DMS153 (cell line): ENCODE results near the gene SLC36A3.
"Not testable (repeated sequence)": the region's sequence is repeated elsewhere in the genome, so short reads cannot be mapped to it uniquely, and the experiment has no call there.

Source experiments
- DNase-seq: peaks from one replicate; lab custom pipeline; 2025; lab: John Stamatoyannopoulos, UW

SLC36A3 gene

DNA sequence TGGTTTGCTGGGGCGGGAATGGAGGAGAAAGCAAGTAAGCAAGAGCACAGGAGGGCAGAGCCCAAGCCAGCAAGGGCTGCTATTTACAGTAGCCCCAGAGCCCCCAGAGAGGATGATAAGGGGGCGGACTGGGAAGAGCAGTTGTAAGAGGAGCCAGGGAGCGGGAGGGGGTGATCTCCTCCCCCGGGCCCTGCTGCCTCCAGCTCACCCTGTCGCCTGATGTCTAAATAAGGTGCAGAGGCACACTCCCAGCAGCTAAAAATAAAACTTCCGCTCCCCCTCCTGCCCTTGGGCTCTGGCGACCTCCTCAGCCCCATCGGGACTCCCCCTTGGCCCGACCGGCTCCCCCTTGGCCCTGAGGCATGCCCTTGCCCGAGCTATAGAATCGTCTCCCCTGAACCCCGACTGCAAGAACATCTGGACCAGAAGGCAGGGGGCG is 65.2 kb downstream of the SLC36A3 start:
- no peak for DNase-seq

DNA sequence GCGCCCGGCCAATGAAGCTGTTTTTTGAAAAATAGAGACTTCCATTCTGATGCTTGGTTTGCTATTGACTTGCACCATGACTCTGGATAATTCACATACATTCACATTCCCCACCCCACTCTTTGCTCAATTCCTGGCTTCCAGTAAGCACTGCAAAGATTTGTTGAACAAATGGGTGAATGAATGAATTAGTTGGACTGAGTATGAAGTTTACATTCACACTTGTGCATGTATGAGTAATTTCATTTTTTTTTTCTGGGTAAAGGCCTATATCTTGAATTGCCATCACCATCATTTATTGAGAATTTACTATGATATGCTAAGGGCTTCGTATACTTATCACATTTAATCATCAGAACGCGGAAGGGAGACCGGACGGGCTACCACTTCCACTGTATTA is 65.9 kb downstream of the SLC36A3 start:
- DNase-seq, result no peak

GRCh38 chr5:151236888-151237287 is 66.7 kb downstream of the SLC36A3 start:
- no peak for DNase-seq

DNA sequence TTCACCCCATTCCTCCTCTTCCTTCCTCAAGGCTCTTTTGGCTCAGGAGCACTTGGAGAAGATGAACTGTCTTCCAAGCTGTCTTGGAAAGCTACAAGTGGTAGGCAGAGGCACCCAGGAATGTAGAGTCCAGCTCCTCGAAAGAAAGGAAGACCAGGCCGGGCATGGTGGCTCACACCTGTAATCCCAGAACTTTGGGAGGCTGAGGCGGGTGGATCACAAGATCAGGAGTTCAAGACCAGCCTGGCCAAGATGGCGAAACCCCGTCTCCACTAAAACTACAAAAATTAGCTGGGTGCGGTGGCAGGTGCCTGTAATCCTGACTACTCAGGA is 68.4 kb downstream of the SLC36A3 start:
- DNase-seq, result not testable (repeated sequence)

- DNase-seq, result no peak
These were observed 68.9 kb downstream of the SLC36A3 start for GRCh38 chr5:151234476-151235238.

- DNase-seq, result no peak
These were observed 69.9 kb downstream of the SLC36A3 start for GRCh38 chr5:151233616-151234085.

- DNase-seq, result no peak
These were observed 72.2 kb downstream of the SLC36A3 start for GRCh38 chr5:151231359-151231758.

GRCh38 chr5:151230048-151230680 is 73.4 kb downstream of the SLC36A3 start:
- no peak for DNase-seq

DNA sequence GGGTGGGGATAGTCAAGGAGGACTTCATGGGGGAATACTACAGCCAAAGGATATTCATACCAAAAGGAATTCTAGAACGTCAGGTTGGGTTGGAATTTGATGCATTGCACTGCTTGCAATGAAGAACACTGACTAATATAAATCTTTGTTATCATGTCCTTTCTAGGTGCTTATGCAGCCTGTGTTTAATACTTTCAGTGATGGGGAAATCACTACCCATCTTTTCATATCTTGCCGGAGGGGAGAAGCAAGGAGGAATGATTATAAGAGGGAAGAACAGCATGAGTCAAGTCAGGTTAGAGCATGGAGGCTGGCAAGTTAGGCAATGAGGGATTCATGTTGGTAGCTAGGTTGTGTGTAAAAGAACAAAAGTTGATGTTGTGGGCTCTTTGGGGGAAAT is 74.6 kb downstream of the SLC36A3 start:
- DNase-seq, result no peak

GRCh38 chr5:151227918-151228447 is 75.6 kb downstream of the SLC36A3 start:
- DNase-seq, result no peak
